Stomach (tissue), 9 donors: Measurements from ENCODE around the gene ASB8. TPM values are rescaled to one million over a fixed set of nuclear protein-coding genes. Genes with fewer than 3 reads are reported as not detected.

ENCODE experiments used
- DNase-seq, 2 donors: peaks; one replicate each; pipeline versions ENCODE4 v3.0.0 to v3.0.0-alpha.2; 2013 to 2019
- H3K27ac ChIP-seq, 5 donors: fragments of 200-600 bp in 4 of 5; sonication (generic) in 4 of 5; one replicate each; pipeline ENCODE4 v1.5.1; 2013 to 2019; ENCODE audit warnings: mild to moderate bottlenecking in 1 of 5, moderate library complexity in 1 of 5
- H3K27me3 ChIP-seq, 3 donors: fragments of 200-600 bp; sonication (generic); one replicate each; pipeline ENCODE4 v1.5.1; 2017 to 2019; ENCODE audit warnings: mixed run types in 1 of 3
- H3K36me3 ChIP-seq, 4 donors: fragments of 200-600 bp; sonication (generic); 1 replicate in 3 of 4; 2 replicates in 1 of 4; pipeline ENCODE4 v1.5.1; 2016 to 2019
- H3K4me1 ChIP-seq, 4 donors: fragments of 200-600 bp; sonication (generic); one replicate each; pipeline ENCODE4 v1.5.1; 2016 to 2019
- H3K4me3 ChIP-seq, 4 donors: fragments of 200-600 bp; sonication (generic) in 3 of 4; one replicate each; pipeline ENCODE4 v1.5.1; 2016 to 2019; ENCODE audit warnings: mild to moderate bottlenecking in 1 of 4
- H3K9me3 ChIP-seq, 4 donors: fragments of 200-600 bp; sonication (generic); one replicate each; pipeline ENCODE4 v1.5.1; 2016 to 2019
- CTCF ChIP-seq, 7 experiments: fragments of 450-650 bp in 4 of 7; fragments of 200-600 bp in 3 of 7; sonication (generic) in 3 of 7; IDR thresholded peaks; one replicate each; pipeline ENCODE4 v1.5.1; 2016 to 2019; ENCODE audit warnings: antibody characterized with exemption in 7 of 7, control low read depth in 2 of 7, mild to moderate bottlenecking in 1 of 7
- EP300 ChIP-seq: sonication (generic); formaldehyde crosslinking; IDR thresholded peaks from one replicate; pipeline ENCODE4 v1.6.1; 2017; ENCODE audit warnings: antibody characterized with exemption
- POLR2A ChIP-seq, 4 donors: fragments of 450-650 bp; IDR thresholded peaks; one replicate each; pipeline ENCODE4 v1.6.1; 2016; ENCODE audit warnings: antibody characterized with exemption in 4 of 4, control low read depth in 2 of 4, mild to moderate bottlenecking in 1 of 4, moderate library complexity in 1 of 4
- POLR2AphosphoS5 ChIP-seq, 3 donors: sonication (generic); formaldehyde crosslinking; IDR thresholded peaks; one replicate each; pipeline ENCODE4 v1.6.1; 2016; ENCODE audit warnings: antibody characterized with exemption in 3 of 3
- WGBS, 5 donors: extraction: QIAGEN DNeasy Blood & Tissue Kit in 3 of 5; methylation state at CpG; one replicate each; pipeline versions ENCODE4 v1.1.5 to v1.1.7; 2013 to 2018; 5-methylcytosine and 5-hydroxymethylcytosine counted together
- intact Hi-C: fragments of 100-400 bp; cut with DNase I; formaldehyde crosslinking; loops from one replicate; pipeline ENCODE4 v1.15.1; 2023; ENCODE audit warnings: low total_unique reads
- polyA plus RNA-seq, 3 donors: library from polyadenylated mRNA; stranded (reverse); fragments of 200-250 nt; gene quantifications; one replicate each; pipeline ENCODE4 v1.2.3, GENCODE V29; 2013
- total RNA-seq, 5 donors: library from RNA; depleted of rRNA; stranded (reverse); fragments of >200 nt; gene quantifications; one replicate each; pipeline versions ENCODE4 v1.1.0 to v1.2.3, GENCODE V29; 2014 to 2016
- donor health status: healthy with polysubstance abuse.
- donor health status: Bipolar disorder and iron deficiency.
- donor health status: healthy.

The ASB8 gene
- total and polyA plus RNA-seq, 8 donors: 4.3 to 47.2 (median 17.5) TPM

GRCh38 chr12:48143898-48144297 lies 13.4 kb downstream of the ASB8 start:
- intact Hi-C loops: no loop called here

GRCh38 chr12:48142818-48143674 lies 14.3 kb downstream of the ASB8 start:
- DNase-seq: no peak
- peaks cover 0 to 2% (median 0%) of the 10 kb centered on the region in 4 donors for H3K4me1 ChIP-seq
- H3K4me3 ChIP-seq: no peak overlapping the region
- peaks cover 43 to 100% (median 100%) of the 10 kb centered on the region in 4 donors for H3K36me3 ChIP-seq
- H3K9me3 ChIP-seq: no peaks in the 10 kb centered on the region
- WGBS, 5 donors: 83 to 94% (median 85%) methylated on average over 7 of the region's 7 CpGs
- TF ChIP-seq EP300 (no peak), POLR2AphosphoS5 (IDR thresholded peaks at IDR 0.05) (no peak), CTCF (IDR thresholded peaks at IDR 0.05) (no peak), POLR2A (IDR thresholded peaks at IDR 0.05) (no peak)
- H3K27ac ChIP-seq: no peak overlapping the region
- no peaks in the 10 kb centered on the region for H3K27me3 ChIP-seq
- intact Hi-C loops: no loop called here

More at GRCh38 chr12:48143898-48144297, 13.4 kb downstream of the ASB8 start:
- no peak overlapping the region for H3K4me3 ChIP-seq
- H3K4me1 ChIP-seq: peaks cover 0 to 4% (median 0%) of the 10 kb centered on the region in 4 donors
- peaks cover 46 to 100% (median 99%) of the 10 kb centered on the region in 4 donors for H3K36me3 ChIP-seq
- H3K27ac ChIP-seq: no peak overlapping the region
- WGBS, 5 donors: 85 to 94% (median 93%) methylated on average over 2 of the region's 2 CpGs
- no peak for DNase-seq
- no peaks in the 10 kb centered on the region for H3K27me3 ChIP-seq
- H3K9me3 ChIP-seq: no peaks in the 10 kb centered on the region
- TF ChIP-seq CTCF (IDR thresholded peaks at IDR 0.05) (no peak), POLR2AphosphoS5 (IDR thresholded peaks at IDR 0.05) (no peak), EP300 (no peak), POLR2A (IDR thresholded peaks at IDR 0.05) (no peak)

- DNase-seq: no peak
- WGBS, 5 donors: 91 to 97% (median 95%) methylated on average over 5 of the region's 5 CpGs
- H3K4me1 ChIP-seq: no peaks in the 10 kb centered on the region
- intact Hi-C loops: no loop called here
- H3K27ac ChIP-seq: no peak overlapping the region
- no peak for TF ChIP-seq EP300
- no peak for TF ChIP-seq POLR2AphosphoS5 (IDR thresholded peaks at IDR 0.05)
- no peak for TF ChIP-seq CTCF (IDR thresholded peaks at IDR 0.05)
- TF ChIP-seq POLR2A (IDR thresholded peaks at IDR 0.05): no peak
- H3K4me3 ChIP-seq: no peak overlapping the region
- no peaks in the 10 kb centered on the region for H3K9me3 ChIP-seq
- peaks cover 32 to 100% (median 96%) of the 10 kb centered on the region in 4 donors for H3K36me3 ChIP-seq
- H3K27me3 ChIP-seq: no peaks in the 10 kb centered on the region
These were observed 22.3 kb downstream of the ASB8 start for GRCh38 chr12:48135027-48135426.

- Histone ChIP-seq H3K27me3 (no peaks in the 10 kb centered on the region), H3K4me3 (no peak overlapping the region), H3K36me3 (peaks cover 24 to 90% (median 84%) of the 10 kb centered on the region in 4 donors), H3K9me3 (no peaks in the 10 kb centered on the region), H3K27ac (no peak overlapping the region), H3K4me1 (no peaks in the 10 kb centered on the region)
- DNase-seq: no peak
- TF ChIP-seq EP300: no peak
- no peak for TF ChIP-seq POLR2A (IDR thresholded peaks at IDR 0.05)
- no peak for TF ChIP-seq POLR2AphosphoS5 (IDR thresholded peaks at IDR 0.05)
- TF ChIP-seq CTCF (IDR thresholded peaks at IDR 0.05): no peak
- intact Hi-C loops: no loop called here
- 91 to 97% (median 93%) methylated on average over 9 to 14 of the region's 14 CpGs for WGBS, 5 donors
These were observed 24.5 kb downstream of the ASB8 start for GRCh38 chr12:48132826-48133225.
